ENCODE measurements around the gene ANTKMT.

Gene ANTKMT

DNA sequence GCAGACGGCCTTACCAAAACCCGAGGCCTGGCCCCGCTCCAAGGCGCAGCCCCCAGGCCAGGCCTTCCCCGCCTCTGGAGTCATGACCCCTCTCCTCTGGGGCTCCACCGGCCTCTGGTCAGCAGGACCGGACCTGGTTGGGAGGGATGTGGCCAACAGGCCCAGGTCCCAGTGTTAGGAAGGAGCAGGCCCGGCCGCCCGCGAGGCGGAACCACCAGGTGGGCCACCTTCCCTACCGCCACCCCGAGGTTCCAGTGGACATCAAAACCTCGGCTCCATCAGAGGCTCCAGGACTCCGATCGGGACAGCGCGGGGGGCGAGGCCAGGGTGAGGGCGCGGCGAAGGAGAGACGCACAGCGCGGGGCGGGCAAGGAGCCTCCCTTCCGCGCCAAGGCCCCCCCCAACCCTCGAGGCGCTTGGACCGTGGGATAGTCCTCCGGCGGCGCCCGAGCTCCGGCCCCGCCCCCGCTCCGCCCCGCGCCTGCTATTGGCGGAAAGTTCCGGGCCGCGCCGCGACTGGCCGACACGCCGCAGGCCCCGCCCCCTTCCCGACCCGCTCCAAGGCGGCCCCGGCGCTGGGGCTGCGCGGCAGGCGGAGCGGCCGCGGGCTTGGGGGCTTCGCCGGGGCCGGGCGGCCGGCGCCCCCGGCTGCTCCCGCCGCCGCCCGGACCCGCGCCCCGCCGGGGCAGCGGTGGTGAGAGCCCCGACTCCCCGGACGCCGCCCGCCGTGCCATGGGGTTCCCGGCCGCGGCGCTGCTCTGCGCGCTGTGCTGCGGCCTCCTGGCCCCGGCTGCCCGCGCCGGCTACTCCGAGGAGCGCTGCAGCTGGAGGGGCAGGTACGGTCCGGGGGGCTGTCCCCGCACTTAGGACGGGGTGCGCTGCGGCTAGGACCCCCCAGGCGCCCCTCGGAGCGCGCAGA, 6.1 kb upstream of the ANTKMT start, which contains the start of gene METRN:
Gene METRN, plus strand, starts transcription at position 561 of the 919 bp plus-strand sequence. Its CDS starts 172 bp downstream, at position 733.
- TF ChIP-seq FOXP2 (optimal IDR thresholded peaks at IDR 0.05; ENCODE audit: borderline replicate concordance, extremely low read depth, extremely low read length, insufficient read depth), result no peak
- no peak for TF ChIP-seq POLR2AphosphoS5 (IDR thresholded peaks at IDR 0.05; ENCODE audit: low read depth, low read length)
- no peak for TF ChIP-seq SIN3A (IDR thresholded peaks at IDR 0.05; ENCODE audit: borderline replicate concordance, insufficient read depth, low read length)
- TF ChIP-seq REST (IDR thresholded peaks at IDR 0.05; ENCODE audit: insufficient read depth in 1 of 2, low read depth in 2 of 2, low read length in 2 of 2), result no peak
- TF ChIP-seq TAF1 (IDR thresholded peaks at IDR 0.05; ENCODE audit: borderline replicate concordance, insufficient read depth, low read length), result no peak

DNA sequence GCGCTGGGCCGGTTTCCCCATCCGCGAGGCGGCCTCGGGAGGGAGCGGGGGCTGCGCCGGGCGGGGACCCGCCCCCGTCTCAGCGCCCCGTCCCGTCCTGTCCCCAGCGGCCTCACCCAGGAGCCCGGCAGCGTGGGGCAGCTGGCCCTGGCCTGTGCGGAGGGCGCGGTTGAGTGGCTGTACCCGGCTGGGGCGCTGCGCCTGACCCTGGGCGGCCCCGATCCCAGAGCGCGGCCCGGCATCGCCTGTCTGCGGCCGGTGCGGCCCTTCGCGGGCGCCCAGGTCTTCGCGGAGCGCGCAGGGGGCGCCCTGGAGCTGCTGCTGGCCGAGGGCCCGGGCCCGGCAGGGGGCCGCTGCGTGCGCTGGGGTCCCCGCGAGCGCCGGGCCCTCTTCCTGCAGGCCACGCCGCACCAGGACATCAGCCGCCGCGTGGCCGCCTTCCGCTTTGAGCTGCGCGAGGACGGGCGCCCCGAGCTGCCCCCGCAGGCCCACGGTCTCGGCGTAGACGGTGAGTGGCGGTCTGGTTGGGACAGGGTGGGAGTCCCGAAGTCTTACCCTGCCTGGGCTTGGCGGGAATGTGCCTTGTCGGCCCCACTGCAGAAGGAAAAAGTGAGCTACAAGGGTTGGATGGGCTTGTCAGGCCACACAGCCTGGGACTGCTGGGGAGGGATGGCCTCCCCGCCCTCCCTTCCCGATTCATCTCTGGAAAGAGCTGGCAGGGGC, 5.3 kb upstream of the ANTKMT start:
- TF ChIP-seq REST (IDR thresholded peaks at IDR 0.05; ENCODE audit: insufficient read depth in 1 of 2, low read depth in 2 of 2, low read length in 2 of 2), result no peak
- no peak for TF ChIP-seq TAF1 (IDR thresholded peaks at IDR 0.05; ENCODE audit: borderline replicate concordance, insufficient read depth, low read length)

GRCh38 chr16:716200-716568, 4.8 kb upstream of the ANTKMT start:
- TF ChIP-seq SIN3A (IDR thresholded peaks at IDR 0.05; ENCODE audit: borderline replicate concordance, insufficient read depth, low read length), result no peak
- no peak for TF ChIP-seq TAF1 (IDR thresholded peaks at IDR 0.05; ENCODE audit: borderline replicate concordance, insufficient read depth, low read length)
- no peak for TF ChIP-seq FOXP2 (optimal IDR thresholded peaks at IDR 0.05; ENCODE audit: borderline replicate concordance, extremely low read depth, extremely low read length, insufficient read depth)
- no peak for TF ChIP-seq POLR2AphosphoS5 (IDR thresholded peaks at IDR 0.05; ENCODE audit: low read depth, low read length)
- TF ChIP-seq REST (IDR thresholded peaks at IDR 0.05; ENCODE audit: insufficient read depth in 1 of 2, low read depth in 2 of 2, low read length in 2 of 2), result no peak

DNA sequence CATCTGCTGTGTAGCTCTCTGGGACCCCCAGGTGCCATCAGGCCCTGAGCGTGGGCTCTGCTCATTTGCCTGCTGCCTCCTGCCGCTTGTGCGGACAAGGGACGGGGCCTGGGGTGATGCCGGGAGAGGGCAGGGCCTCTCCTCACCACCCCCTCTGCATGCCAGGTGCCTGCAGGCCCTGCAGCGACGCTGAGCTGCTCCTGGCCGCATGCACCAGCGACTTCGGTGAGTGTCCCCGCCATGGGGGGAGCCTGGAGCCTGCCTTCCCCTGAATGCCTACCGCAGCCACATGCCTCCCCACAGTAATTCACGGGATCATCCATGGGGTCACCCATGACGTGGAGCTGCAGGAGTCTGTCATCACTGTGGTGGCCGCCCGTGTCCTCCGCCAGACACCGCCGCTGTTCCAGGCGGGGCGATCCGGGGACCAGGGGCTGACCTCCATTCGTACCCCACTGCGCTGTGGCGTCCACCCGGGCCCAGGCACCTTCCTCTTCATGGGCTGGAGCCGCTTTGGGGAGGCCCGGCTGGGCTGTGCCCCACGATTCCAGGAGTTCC, 4.1 kb upstream of the ANTKMT start:
- TF ChIP-seq REST (IDR thresholded peaks at IDR 0.05; ENCODE audit: insufficient read depth in 1 of 2, low read depth in 2 of 2, low read length in 2 of 2), result no peak
- no peak for TF ChIP-seq POLR2AphosphoS5 (IDR thresholded peaks at IDR 0.05; ENCODE audit: low read depth, low read length)
- no peak for TF ChIP-seq FOXP2 (optimal IDR thresholded peaks at IDR 0.05; ENCODE audit: borderline replicate concordance, extremely low read depth, extremely low read length, insufficient read depth)
- no peak for TF ChIP-seq SIN3A (IDR thresholded peaks at IDR 0.05; ENCODE audit: borderline replicate concordance, insufficient read depth, low read length)
- TF ChIP-seq TAF1 (IDR thresholded peaks at IDR 0.05; ENCODE audit: borderline replicate concordance, insufficient read depth, low read length), result no peak
